Activated CD4-positive, CD25-positive, alpha-beta regulatory T cell treated with anti-CD3 and anti-CD28 coated beads, Interleukin-2, amount 50 U/mL, for 72 hours (primary cell): ENCODE data around the gene MC2R.

Experiments used
- DNase-seq: peaks from one replicate; pipeline ENCODE4 v3.0.0; 2021

Gene MC2R

GRCh38 chr18:13915391-13915790 is at the start of gene MC2R:
TSS of gene MC2R (minus strand) at chr18:13915536. CDS start at chr18:13885518, 30,018 bp downstream.
- DNase-seq = no peak

GRCh38 chr18:13945811-13946210 is 30.5 kb upstream of the MC2R start:
- DNase-seq = no peak

- no peak for DNase-seq
Observed at GRCh38 chr18:13943338-13943737, 28.0 kb upstream of the MC2R start.

- no peak for DNase-seq
Observed at GRCh38 chr18:13940326-13940725, 25.0 kb upstream of the MC2R start.

- no peak for DNase-seq
Observed at GRCh38 chr18:13934676-13935075, 19.3 kb upstream of the MC2R start.

GRCh38 chr18:13934058-13934457 is 18.7 kb upstream of the MC2R start:
- DNase-seq = no peak

- DNase-seq = no peak
Observed at GRCh38 chr18:13932285-13933025, 17.1 kb upstream of the MC2R start.

GRCh38 chr18:13930964-13931363 is 15.6 kb upstream of the MC2R start:
- no peak for DNase-seq

GRCh38 chr18:13923221-13923620 is 7.9 kb upstream of the MC2R start:
- no peak for DNase-seq

- DNase-seq = no peak
Observed at GRCh38 chr18:13918898-13919297, 3.6 kb upstream of the MC2R start.

GRCh38 chr18:13917401-13917800 is 2.1 kb upstream of the MC2R start:
- no peak for DNase-seq

- no peak for DNase-seq
Observed at GRCh38 chr18:13916559-13916958, 1.2 kb upstream of the MC2R start.

- DNase-seq = no peak
Observed at GRCh38 chr18:13915995-13916431, 677 bp upstream of the MC2R start.

GRCh38 chr18:13914756-13915155 is 580 bp downstream of the MC2R start:
- DNase-seq = no peak

- no peak for DNase-seq
Observed at GRCh38 chr18:13914170-13914569, 1.2 kb downstream of the MC2R start.

- no peak for DNase-seq
Observed at GRCh38 chr18:13913205-13913604, 2.1 kb downstream of the MC2R start.

GRCh38 chr18:13912601-13913000 is 2.7 kb downstream of the MC2R start:
- no peak for DNase-seq

GRCh38 chr18:13910986-13911385 is 4.3 kb downstream of the MC2R start:
- no peak for DNase-seq

- DNase-seq = no peak
Observed at GRCh38 chr18:13910501-13910900, 4.8 kb downstream of the MC2R start.

GRCh38 chr18:13909141-13909940 is 6.0 kb downstream of the MC2R start:
- no peak for DNase-seq

GRCh38 chr18:13900633-13901032 is 14.7 kb downstream of the MC2R start:
- DNase-seq = no peak

GRCh38 chr18:13895505-13896033 is 19.8 kb downstream of the MC2R start:
- DNase-seq = no peak

GRCh38 chr18:13894531-13894930 is 20.8 kb downstream of the MC2R start:
- no peak for DNase-seq

GRCh38 chr18:13893418-13893760 is 21.9 kb downstream of the MC2R start:
- DNase-seq = no peak
